CD4-positive, alpha-beta T cell treated with Interleukin-17A for 4 hours (primary cell): ENCODE measurements around the gene TBCD.
"Not testable (repeated sequence)": the region's sequence is repeated elsewhere in the genome, so short reads cannot be mapped to it uniquely, and the experiment has no call there.

ENCODE experiments used
- DNase-seq: peaks from one replicate; pipeline ENCODE4 v3.0.0-alpha.2; 2020; ENCODE audit warnings: mixed read lengths

The TBCD gene

GRCh38 chr17:82978765-82979349 lies 227.0 kb downstream of the TBCD start:
- DNase-seq: peak; percentile 21

GRCh38 chr17:82979718-82980117 lies 227.9 kb downstream of the TBCD start:
- no peak for DNase-seq

GRCh38 chr17:82980632-82981031 lies 228.8 kb downstream of the TBCD start:
- DNase-seq: no peak

- no peak for DNase-seq
Observed at GRCh38 chr17:82981141-82981730, 229.4 kb downstream of the TBCD start.

- DNase-seq: no peak
Observed at GRCh38 chr17:82983510-82984248, 231.8 kb downstream of the TBCD start.

GRCh38 chr17:82984249-82984617 lies 232.4 kb downstream of the TBCD start:
- not testable (repeated sequence) for DNase-seq

- DNase-seq: peak; percentile 23
Observed at GRCh38 chr17:82984751-82985427, 233.0 kb downstream of the TBCD start.

GRCh38 chr17:82985428-82985805 lies 233.6 kb downstream of the TBCD start:
- peak; percentile 25 for DNase-seq

- peak; percentile 82 for DNase-seq
Observed at GRCh38 chr17:82985973-82986372, 234.1 kb downstream of the TBCD start.

GRCh38 chr17:82989051-82989450 lies 237.2 kb downstream of the TBCD start:
- DNase-seq: not testable (repeated sequence)

- DNase-seq: no peak
Observed at GRCh38 chr17:82989881-82990280, 238.0 kb downstream of the TBCD start.

GRCh38 chr17:82993005-82993404 lies 241.1 kb downstream of the TBCD start:
- no peak for DNase-seq
